Jurkat, Clone E6-1 (cell line): ENCODE results near the gene ANKRD22.
A peak's percentile ranks its signal among the peaks of the same experiment; 100 is the strongest.
"Not testable (repeated sequence)": the region's sequence is repeated elsewhere in the genome, so short reads cannot be mapped to it uniquely, and the experiment has no call there.

Experiments used
- DNase-seq: peaks from one replicate; pipeline ENCODE4 v3.0.0-alpha.2; 2011; ENCODE audit warnings: low read depth, low spot score
- H3K4me3 ChIP-seq: 2 replicates; pipeline ENCODE4 v1.5.1; 2011; ENCODE audit warnings: mild to moderate bottlenecking, low read length, control low read depth, moderate library complexity

The ANKRD22 gene

DNA sequence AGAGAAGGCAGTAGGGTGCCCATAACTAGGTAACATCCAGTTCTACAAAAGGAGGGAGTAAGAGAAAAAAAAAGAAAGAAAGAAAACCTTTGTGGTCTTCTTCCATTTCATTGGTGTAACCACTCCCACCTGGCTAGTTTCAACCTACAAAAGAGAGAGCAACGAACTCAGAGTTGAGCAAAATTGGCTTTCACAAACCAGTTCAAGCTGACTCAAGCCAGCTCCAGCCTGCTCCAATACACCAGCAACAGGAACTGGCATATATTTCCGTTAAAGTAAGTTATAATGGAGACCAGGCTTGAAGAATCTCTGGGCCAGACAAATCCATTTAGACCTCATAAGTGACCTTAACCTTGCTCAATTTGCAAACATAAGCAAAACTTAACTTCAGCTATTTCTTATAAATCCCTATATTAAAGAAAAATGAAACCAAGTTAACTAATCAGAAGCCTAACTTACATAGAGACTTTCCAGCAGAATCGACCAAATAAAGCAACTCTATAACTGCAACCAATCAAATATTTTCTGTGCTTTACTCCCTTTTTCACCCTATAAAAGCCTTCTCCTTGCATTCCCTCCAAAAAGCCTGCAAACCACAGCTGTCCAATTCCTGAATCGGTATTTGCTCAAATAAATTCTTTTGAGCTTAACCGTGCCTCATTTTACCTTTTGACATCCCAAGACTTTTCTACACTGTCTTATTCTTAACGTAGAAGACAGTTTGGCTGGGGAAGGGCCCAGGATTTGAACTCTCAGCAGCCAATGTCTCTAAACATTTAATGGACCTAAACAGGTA, 10.1 kb downstream of the ANKRD22 start:
- no peak overlapping the region for H3K4me3 ChIP-seq
- DNase-seq = no peak

DNA sequence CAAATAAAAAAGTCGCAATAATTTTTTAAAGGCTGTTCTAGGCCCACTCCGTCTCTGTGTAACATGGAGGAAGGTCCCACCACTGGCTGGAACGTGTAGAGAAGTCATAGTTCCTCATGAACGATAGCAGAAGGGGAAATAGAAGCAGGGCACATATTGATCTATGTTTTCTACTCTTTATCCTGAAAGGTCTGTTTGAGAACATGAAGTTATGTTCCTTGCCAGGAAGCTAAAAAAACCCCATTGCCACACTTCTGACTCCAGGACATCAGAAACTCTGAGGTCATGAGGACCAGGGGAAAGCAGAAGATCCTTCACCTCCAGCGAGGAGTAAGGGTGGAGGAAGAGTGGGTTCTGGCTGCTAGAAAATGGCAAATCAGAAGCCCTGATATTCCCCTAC, 10.8 kb downstream of the ANKRD22 start:
- DNase-seq = no peak

DNA sequence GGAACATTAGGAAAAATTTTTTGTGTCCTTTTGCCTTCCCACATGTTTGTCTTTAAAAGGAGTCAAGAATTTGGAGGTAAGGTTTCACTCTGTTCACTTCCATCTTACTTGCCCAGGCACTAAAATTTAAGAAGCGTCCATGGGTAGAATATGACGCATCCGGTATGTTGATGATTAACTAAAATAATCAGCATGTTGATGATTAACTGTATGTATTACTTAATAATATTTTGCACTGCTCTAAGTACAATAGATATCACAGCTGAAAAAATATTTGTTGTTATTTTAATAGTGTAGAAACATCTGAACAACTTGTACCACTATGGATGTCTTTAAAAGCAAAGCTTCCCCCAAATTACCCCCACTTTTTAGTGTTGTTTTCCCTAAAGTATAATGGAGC, 11.5 kb downstream of the ANKRD22 start:
- H3K4me3 ChIP-seq = no peak overlapping the region
- DNase-seq = no peak

More for the DNA sequence above, 10.8 kb downstream of the ANKRD22 start:
- H3K4me3 ChIP-seq = no peak overlapping the region

DNA sequence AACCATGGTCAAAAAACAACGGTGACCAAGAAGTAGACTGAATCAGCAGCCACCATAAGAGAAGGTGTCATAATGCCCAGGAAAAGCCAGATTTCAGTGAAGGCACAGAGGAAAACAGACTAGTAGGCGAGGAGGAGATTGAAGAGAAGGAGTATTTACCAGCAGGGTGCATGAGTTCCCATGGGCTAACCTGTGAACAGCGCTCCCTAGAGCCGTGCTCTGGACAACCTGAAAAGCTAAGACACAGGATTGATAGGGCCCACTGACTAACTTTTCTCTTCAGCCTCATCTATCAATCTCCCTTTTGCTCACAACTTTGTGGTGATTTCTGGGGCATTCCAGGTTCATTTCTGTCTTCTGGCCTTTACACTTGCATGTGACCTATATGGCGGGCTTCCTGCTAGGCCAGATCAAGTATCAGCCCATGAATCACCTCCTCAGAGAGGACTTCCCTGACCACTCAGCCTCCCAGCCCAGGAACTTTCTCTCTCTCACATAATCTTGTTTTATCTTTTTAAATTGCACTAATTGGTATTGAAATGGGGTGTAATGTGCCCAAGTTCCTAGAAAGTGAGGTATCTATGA, 12.8 kb downstream of the ANKRD22 start:
- no peak for DNase-seq
- H3K4me3 ChIP-seq = no peak overlapping the region

DNA sequence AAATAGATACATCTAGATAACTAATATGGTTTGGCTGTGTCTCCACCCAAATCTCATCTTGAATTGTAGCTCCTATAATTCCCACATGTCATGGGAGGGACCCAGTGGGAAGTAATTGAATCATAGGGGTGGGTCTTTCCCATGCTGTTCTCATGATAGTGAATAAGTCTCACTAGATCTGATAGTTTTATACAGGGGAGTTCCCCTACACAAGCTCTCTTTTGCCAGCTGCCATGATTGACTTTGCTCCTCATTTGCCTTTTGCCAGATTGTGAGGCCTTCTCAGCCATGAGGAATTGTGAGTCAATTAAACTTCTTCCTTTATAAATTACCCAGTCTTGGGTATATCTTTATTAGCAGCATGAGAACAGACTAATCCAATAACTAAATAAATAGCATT, 14.0 kb downstream of the ANKRD22 start:
- not testable (repeated sequence) for DNase-seq, H3K4me3 ChIP-seq

DNA sequence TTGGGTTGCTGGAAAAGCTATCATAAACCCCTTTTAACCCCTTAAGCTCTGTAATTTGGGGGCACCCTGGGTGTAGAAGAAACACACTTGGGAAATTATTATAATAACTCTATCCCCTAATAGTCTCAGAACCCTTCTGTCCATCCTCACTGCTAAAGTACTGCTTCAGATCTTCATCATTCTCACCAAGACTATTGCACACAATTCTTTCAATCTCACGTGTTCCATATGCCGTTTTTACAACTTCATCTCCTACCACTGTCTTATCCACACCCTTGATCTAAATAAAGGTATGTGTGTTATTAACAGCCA, 15.8 kb downstream of the ANKRD22 start:
- H3K4me3 ChIP-seq = no peak overlapping the region
- DNase-seq = no peak

DNA sequence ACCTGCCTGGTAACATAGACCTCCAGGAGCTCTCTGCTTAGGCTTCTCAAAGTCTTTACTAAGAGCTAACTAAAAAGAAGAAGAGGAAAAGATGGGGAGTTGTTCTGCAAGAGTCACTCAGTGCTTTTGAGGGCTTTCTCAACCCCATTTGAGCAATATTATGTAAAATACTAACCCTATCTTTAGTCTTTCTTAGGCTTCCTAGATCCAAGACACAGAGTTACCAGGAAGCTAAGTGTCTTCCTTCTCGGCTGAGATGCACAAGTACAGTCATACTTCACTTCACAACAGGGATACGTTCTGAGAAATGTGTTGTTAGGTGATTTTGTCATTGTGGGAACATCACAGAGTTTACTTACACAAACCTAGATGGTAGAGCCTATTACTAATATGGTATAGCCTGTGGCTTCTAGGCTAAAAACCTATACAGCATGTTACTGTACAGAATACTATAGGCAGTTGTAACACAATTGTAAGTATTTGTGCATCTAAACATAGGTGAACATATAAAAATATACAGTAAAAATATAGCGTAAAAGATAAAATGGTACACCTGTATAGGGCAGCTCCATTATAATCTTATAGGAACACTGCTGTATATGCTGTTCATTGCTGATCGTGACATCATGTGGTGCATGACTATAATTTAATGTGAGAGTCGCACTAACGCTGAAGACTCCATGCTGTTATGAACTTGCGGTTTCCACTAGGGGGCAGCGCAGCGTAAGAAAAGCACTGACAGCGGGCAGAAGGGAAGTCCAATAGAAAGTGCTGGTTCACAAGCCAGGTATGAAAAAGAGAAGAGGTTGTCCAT, 16.3 kb downstream of the ANKRD22 start:
- H3K4me3 ChIP-seq = no peak overlapping the region
- DNase-seq = peak; percentile 92

DNA sequence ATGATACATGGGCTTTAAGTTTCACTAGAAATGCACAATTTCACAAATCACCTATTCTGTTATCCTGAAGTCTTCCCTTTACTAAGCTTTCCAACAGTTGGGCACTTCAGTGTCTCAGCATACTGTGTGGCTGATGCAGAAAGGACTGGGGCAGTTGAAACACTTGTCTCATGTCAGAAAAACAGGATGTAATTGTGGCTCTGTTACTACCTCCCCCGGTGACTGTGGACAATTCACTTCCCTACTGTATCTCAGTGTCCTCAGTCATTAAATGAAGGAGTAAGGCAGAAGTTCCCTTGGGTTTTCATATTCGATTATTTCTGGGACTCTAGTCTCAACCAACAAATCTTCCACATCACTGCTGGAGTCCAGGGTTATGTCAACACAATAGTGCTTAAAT, 17.9 kb downstream of the ANKRD22 start:
- no peak for DNase-seq
- H3K4me3 ChIP-seq = no peak overlapping the region

DNA sequence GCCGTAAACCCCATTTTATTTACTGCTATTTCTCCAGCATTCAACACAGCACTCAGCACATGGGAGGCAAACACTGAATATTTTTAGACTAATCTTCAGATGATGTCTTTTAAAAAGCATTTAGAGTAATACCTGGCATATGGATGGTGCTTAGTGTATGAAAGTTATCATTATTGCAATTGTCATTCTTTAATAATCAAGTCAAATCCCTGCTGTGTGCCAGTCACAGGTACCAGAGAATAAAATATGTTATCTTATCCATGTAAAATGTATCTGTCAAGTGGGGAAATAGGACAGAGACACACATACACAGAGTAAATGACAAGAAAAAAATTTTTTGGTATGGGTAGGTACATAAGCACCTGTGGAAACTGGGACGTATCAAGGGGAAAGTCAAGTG, 18.5 kb downstream of the ANKRD22 start:
- H3K4me3 ChIP-seq = no peak overlapping the region
- no peak for DNase-seq

DNA sequence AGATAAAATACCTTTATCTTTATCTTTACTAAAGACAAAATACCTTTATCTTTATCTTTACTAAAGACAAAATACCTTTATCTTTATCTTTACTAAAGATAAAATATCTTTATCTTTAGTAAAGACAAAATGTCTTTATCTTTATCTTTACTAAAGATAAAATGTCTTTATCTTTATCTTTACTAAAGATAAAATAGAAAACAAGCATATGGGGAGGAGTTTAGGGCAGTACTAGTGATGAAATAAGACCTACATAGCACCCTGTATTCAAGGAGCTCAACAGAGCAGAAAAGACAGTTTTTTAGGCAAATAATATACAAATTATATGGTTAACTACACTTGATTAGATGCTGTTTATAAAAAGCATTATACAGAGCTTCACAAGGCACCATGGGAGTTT, 19.3 kb downstream of the ANKRD22 start:
- no peak overlapping the region for H3K4me3 ChIP-seq
- no peak for DNase-seq

DNA sequence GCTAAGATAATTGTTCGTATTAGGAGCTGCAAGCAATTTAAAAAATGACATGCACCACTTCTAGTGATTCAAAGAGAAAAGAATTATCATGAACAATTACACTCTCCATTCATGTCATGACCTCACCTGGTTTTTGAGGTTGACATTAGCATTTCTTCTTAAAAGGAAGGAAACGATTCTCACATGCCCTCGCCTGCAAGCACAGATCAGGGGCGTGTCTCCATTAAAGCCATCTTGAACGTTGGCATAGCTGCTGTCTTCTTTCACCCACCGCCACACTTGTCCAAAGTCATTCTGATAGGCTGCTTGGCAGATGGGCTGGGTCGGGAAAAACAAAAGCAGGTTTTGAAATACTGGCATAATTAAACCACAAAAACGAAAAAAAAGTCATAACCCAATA, 19.9 kb downstream of the ANKRD22 start:
- peak; percentile 95 for DNase-seq
- peak overlapping the region; percentile 33 for H3K4me3 ChIP-seq

DNA sequence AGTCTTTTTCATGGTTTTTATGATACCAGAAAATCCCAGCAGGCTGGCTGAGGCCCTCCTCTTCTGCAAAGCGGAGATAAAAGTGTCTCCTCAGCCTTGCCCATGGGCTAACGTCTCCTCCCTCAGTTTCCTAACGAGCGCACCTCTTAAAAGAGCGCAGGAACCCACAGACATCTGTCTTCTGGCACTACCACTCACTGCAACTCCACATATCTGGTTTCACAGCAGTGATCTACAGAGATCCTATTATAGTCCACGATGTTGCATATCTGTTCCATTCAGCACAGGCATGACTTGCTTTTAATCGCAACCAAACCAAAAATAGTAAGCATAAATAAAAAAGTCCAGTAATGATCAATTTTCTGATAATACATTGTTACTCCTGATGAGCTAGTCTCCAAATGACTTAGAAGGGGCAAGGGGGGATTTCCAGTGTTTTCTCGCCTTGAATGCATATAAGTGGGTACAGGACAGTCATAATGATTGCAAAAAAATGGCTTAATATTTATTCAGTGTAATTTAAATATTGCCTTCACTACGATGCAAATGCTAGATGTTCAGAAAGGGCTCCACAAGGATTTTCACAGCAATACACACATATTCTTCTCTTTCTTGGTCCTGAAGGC, 20.9 kb downstream of the ANKRD22 start:
- peak; percentile 98 for DNase-seq
- H3K4me3 ChIP-seq = peak overlapping the region; percentile 33

DNA sequence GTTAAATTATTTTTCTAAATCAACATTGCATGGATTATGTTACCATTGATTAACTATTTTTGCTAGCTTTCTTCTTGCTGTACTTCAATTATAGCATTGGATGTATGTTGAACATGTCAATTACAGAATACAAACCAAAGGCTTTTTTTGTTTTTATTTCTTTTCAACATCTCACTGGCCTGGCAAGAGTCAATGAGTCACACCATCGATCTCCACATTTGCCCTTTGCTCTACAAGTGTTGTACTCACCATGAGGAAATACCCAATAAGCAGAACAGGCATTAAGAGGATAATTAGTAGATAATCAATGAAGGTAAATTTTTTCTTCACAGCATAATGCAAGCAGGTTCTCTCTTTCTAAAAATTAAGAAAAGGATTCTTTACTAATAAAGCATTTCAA, 23.3 kb downstream of the ANKRD22 start:
- no peak for DNase-seq
- H3K4me3 ChIP-seq = no peak overlapping the region

DNA sequence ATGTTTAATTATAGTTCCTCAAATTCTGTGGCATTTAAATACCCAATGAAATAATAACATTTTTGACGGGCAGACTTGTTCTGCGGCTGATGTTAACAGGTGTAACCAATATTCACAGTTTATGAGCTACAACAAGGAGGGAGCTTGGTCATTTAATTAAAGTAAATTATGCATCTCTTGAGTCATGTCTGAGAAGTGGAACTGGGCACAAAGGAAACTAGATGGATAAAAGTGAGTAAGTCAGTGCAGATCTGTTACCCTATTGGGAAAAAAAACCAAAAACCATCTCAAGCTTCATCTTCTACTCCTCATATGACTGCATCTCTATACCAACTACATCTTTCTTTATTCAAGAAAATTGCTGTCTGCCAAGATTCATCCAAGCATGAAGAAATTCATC, 24.0 kb downstream of the ANKRD22 start:
- DNase-seq = no peak
- no peak overlapping the region for H3K4me3 ChIP-seq

DNA sequence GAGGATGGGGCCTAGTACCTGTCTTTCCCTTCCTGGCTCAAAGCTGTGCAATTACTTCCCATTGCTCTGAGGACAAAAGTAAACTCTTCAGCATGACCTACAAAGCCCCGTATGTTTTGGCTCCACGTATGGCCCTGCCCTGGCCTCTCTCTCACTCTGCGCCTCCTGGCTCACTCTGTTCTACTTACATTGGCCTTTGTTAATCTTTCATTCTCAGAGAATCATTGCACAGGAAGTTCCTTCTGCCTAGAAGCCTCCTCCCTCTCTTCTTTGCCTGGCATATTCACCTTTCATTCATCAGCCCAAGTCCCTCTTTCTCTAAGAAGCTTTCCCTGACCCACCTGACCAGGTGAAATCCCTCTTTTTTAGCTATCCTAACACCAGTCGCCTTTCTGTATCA, 25.3 kb downstream of the ANKRD22 start:
- DNase-seq = no peak
- no peak overlapping the region for H3K4me3 ChIP-seq

DNA sequence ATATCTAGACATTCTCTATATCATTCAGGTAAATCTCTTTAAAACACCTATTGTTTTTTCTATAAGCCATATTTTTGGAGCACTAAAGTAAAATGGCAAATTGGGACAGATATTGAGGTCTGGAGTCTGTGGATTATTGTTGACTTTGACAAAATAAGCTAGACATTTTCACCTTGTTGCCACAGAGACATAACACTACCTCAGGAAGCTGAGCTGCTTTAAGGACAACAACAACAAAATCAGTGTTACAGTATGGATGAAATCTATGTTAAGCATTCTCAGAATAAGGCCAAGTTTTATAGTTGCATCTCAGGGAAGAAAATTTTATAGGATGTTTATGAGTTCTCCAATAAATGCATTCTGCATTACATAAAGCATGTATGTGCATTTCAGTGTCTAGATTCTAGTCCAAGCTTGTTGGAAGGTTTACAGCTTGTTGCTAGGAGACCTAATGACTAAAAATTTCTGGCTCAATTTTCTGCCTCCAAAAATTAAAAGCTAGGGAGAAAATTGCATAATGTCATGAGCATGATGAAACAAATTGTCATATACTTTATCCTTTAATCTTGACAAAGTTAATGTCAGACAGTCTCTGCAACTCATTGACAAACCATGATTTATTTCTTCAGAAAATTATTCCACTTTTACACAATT, 30.8 kb downstream of the ANKRD22 start:
- no peak for DNase-seq

DNA sequence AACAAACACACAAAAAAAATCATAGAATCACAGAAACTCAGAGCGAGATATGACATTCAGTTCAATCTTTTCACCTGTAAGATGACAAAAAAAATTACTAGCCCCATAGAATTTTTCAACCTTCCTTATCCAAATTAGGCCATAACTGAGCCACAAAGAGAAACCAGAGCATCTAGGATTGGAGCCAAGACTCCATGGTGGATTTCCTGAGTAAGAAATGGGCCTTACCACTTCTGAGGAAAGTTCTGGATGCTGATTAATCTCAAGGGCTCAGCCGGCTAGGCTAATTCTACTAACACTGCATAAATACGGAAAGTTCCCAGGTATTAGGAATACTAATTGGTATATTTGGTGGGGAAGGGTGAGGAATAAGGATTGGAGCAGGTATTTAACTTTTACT, 32.4 kb downstream of the ANKRD22 start:
- H3K4me3 ChIP-seq = no peak overlapping the region
- DNase-seq = no peak

More for the DNA sequence above, 30.8 kb downstream of the ANKRD22 start:
- no peak overlapping the region for H3K4me3 ChIP-seq

DNA sequence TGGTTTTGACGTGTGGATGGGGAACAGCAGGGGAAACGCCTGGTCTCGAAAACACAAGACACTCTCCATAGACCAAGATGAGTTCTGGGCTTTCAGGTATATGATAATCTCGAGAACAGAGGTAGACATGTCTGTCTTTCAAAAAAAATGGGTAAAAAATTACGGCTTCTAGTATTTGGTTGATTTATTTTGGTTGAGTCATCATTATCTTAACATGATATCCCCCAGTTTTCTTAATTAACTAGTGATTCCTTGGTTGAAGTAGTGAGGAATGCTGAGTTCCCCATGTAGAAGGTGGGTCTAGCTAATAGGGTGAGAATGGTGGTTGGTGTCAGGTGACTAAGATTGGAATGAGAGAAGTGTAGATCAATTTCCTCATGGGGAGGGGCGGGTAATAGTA, 38.4 kb downstream of the ANKRD22 start:
- no peak for DNase-seq
- no peak overlapping the region for H3K4me3 ChIP-seq

DNA sequence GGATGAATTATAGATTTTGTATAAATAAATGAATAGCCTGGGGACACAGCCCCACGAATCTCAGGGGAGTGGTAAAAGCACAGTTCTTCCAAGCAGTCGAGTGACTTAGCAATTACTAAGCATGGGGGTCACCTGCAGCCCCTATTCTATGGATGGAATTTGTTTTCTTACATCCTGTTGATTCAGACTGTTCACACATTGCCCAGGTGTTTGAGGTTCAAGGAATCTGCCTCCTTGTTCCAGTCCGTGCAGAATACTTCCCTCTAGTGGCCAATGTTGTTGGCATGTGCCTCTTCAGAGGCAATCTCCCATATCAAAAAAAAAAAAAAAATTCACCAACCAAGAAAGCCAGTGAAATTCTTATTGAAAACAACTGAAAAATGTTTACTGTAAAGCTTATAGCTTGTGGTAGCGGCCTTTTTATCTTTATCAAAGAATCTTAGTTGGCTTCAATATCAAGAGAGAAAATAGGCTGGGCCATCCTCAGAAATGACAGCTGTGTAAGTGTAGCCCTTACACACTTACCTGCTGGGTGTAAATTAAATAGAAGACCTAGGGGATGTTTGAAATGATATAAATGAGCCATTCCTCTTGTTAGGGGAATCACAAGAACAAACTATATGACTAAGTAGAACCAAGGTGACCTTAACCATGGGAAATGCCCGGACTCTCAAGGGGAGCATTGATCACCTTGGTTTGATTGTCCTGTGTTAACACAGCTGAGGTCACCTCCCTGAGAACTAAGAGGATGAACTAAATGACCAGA, 41.3 kb downstream of the ANKRD22 start:
- peak; percentile 81 for DNase-seq
- no peak overlapping the region for H3K4me3 ChIP-seq
